Neural progenitor cell (in vitro differentiated cells): ENCODE measurements around the gene HM13. TPM values are rescaled to one million over a fixed set of nuclear protein-coding genes. Genes with fewer than 3 reads are reported as not detected.

Experiments used
- DNase-seq: peaks from one replicate; pipeline ENCODE4 v3.0.0-alpha.2; 2016; ENCODE audit warnings: low spot score
- H2AFZ ChIP-seq: fragments of 200-600 bp; sonication (generic); replicated peaks from 2 replicates; pipeline ENCODE4 v1.6.1; 2016; ENCODE audit warnings: antibody characterized with exemption
- H3F3A ChIP-seq: fragments of 200-600 bp; sonication (generic); 2 replicates; pipeline ENCODE4 v1.6.1; 2016; ENCODE audit warnings: antibody characterized with exemption, low read depth
- H3K27ac ChIP-seq: fragments of 200-600 bp; sonication (generic); 2 replicates; pipeline ENCODE4 v1.5.1; 2016; ENCODE audit warnings: mild to moderate bottlenecking
- H3K27me3 ChIP-seq: fragments of 200-600 bp; sonication (generic); 2 replicates; pipeline ENCODE4 v1.6.1; 2016; ENCODE audit warnings: mild to moderate bottlenecking, moderate library complexity
- H3K36me3 ChIP-seq: fragments of 200-600 bp; sonication (generic); 2 replicates; pipeline ENCODE4 v1.5.1; 2016
- H3K4me1 ChIP-seq: fragments of 200-600 bp; sonication (generic); 2 replicates; pipeline ENCODE4 v1.6.1; 2016; ENCODE audit warnings: mixed run types
- H3K4me2 ChIP-seq: fragments of 200-600 bp; sonication (generic); 2 replicates; pipeline ENCODE4 v1.6.1; 2016
- H3K4me3 ChIP-seq: fragments of 200-600 bp; sonication (generic); 2 replicates; pipeline ENCODE4 v1.5.1; 2016
- H3K79me2 ChIP-seq: fragments of 200-600 bp; sonication (generic); 2 replicates; pipeline ENCODE4 v1.6.1; 2016; ENCODE audit warnings: low read depth
- H3K9ac ChIP-seq: fragments of 200-600 bp; sonication (generic); 2 replicates; pipeline ENCODE4 v1.6.1; 2016
- H3K9me3 ChIP-seq: fragments of 200-600 bp; sonication (generic); 2 replicates; pipeline ENCODE4 v1.5.1; 2016; ENCODE audit warnings: low read depth
- H4K20me1 ChIP-seq: fragments of 200-600 bp; sonication (generic); 2 replicates; pipeline ENCODE4 v1.6.1; 2016; ENCODE audit warnings: low read depth
- H3K27ac Mint-ChIP-seq: 3 replicates; pipeline ENCODE4 v1.8.0; 2021; ENCODE audit warnings: mixed read lengths
- H3K27me3 Mint-ChIP-seq: 2 replicates; pipeline ENCODE4 v1.8.0; 2022; ENCODE audit warnings: low read depth, mild to moderate bottlenecking, inconsistent platforms, moderate library complexity, mixed read lengths; ENCODE audit not compliant: insufficient read depth
- H3K36me3 Mint-ChIP-seq: 3 replicates; pipeline ENCODE4 v1.8.0; 2021; ENCODE audit warnings: mixed read lengths
- H3K4me1 Mint-ChIP-seq: 3 replicates; pipeline ENCODE4 v1.8.0; 2021; ENCODE audit warnings: mixed read lengths
- H3K4me3 Mint-ChIP-seq: 3 replicates; pipeline ENCODE4 v1.8.0; 2021; ENCODE audit warnings: mild to moderate bottlenecking, moderate library complexity, mixed read lengths
- H3K9me3 Mint-ChIP-seq: 3 replicates; pipeline ENCODE4 v1.8.0; 2020; ENCODE audit warnings: mixed read lengths
- CTCF ChIP-seq: fragments of 200-600 bp; sonication (generic); IDR thresholded peaks from 2 replicates; pipeline ENCODE4 v1.5.1; 2017; ENCODE audit warnings: antibody characterized with exemption, mild to moderate bottlenecking
- EZH2 ChIP-seq: fragments of 200-600 bp; sonication (generic); IDR thresholded peaks from 2 replicates; pipeline ENCODE4 v1.6.1; 2017; ENCODE audit warnings: antibody characterized with exemption, mild to moderate bottlenecking, moderate library complexity
- EZH2phosphoT487 ChIP-seq: fragments of 200-600 bp; sonication (generic); IDR thresholded peaks from 2 replicates; pipeline ENCODE4 v1.6.1; 2017; ENCODE audit warnings: antibody characterized with exemption
- total RNA-seq: library from RNA; depleted of rRNA; stranded (reverse); fragments of >200 nt; gene quantifications from 2 replicates; pipeline ENCODE4 v1.2.3, GENCODE V29; 2015; ENCODE audit warnings: low replicate concordance

Gene HM13
- total RNA-seq, 1 donor from 2014 or later: 46.2 TPM

GRCh38 chr20:31551163-31552081 is 37.2 kb downstream of the HM13 start:
- Histone ChIP-seq H2AFZ (no peak overlapping the region), H3K27me3 (no peaks in the 10 kb centered on the region), H3K4me3 (no peak overlapping the region), H3F3A (peaks cover 9% of the 10 kb centered on the region), H3K27ac (no peak overlapping the region), H3K79me2 (peaks cover 19% of the 10 kb centered on the region), H3K9me3 (no peaks in the 10 kb centered on the region), H4K20me1 (no peaks in the 10 kb centered on the region), H3K4me2 (no peak overlapping the region), H3K36me3 (no peaks in the 10 kb centered on the region), H3K9ac (no peak overlapping the region), H3K4me1 (no peaks in the 10 kb centered on the region)
- Mint-ChIP-seq H3K36me3 (peaks cover 27% of the 10 kb centered on the region), H3K9me3 (no peaks in the 10 kb centered on the region), H3K27me3 (peaks cover 11% of the 10 kb centered on the region), H3K27ac (no peak overlapping the region), H3K4me1 (peaks cover 11% of the 10 kb centered on the region), H3K4me3 (no peak overlapping the region)
- no peak for TF ChIP-seq EZH2phosphoT487
- TF ChIP-seq CTCF: no peak
- TF ChIP-seq EZH2: no peak
- no peak for DNase-seq

GRCh38 chr20:31555203-31555775 is 41.0 kb downstream of the HM13 start:
- Mint-ChIP-seq H3K27ac (no peak overlapping the region), H3K36me3 (peaks cover 18% of the 10 kb centered on the region), H3K27me3 (peaks cover 3% of the 10 kb centered on the region), H3K4me1 (peaks cover 6% of the 10 kb centered on the region), H3K4me3 (no peak overlapping the region), H3K9me3 (no peaks in the 10 kb centered on the region)
- no peaks in the 10 kb centered on the region for H3K79me2 ChIP-seq
- no peaks in the 10 kb centered on the region for H4K20me1 ChIP-seq
- H3K27ac ChIP-seq: no peak overlapping the region
- no peaks in the 10 kb centered on the region for H3K4me1 ChIP-seq
- H3K36me3 ChIP-seq: no peaks in the 10 kb centered on the region
- DNase-seq: no peak
- no peaks in the 10 kb centered on the region for H3K27me3 ChIP-seq
- TF ChIP-seq CTCF (no peak), EZH2 (no peak), EZH2phosphoT487 (no peak)
- no peak overlapping the region for H3K4me2 ChIP-seq
- no peak overlapping the region for H3K4me3 ChIP-seq
- H3K9me3 ChIP-seq: no peaks in the 10 kb centered on the region
- peaks cover 14% of the 10 kb centered on the region for H3F3A ChIP-seq
- H2AFZ ChIP-seq: no peak overlapping the region
- H3K9ac ChIP-seq: no peak overlapping the region

GRCh38 chr20:31559704-31560093 is 45.5 kb downstream of the HM13 start:
- H4K20me1 ChIP-seq: no peaks in the 10 kb centered on the region
- peaks cover 30% of the 10 kb centered on the region for H3F3A ChIP-seq
- H3K4me3 Mint-ChIP-seq: no peak overlapping the region
- H3K27me3 Mint-ChIP-seq: no peaks in the 10 kb centered on the region
- H3K27me3 ChIP-seq: no peaks in the 10 kb centered on the region
- TF ChIP-seq EZH2phosphoT487: no peak
- TF ChIP-seq EZH2: no peak
- no peak for TF ChIP-seq CTCF
- no peaks in the 10 kb centered on the region for H3K36me3 ChIP-seq
- no peak overlapping the region for H3K9ac ChIP-seq
- H2AFZ ChIP-seq: no peak overlapping the region
- H3K27ac Mint-ChIP-seq: peak overlapping the region; percentile 4
- no peak overlapping the region for H3K4me3 ChIP-seq
- DNase-seq: no peak
- no peak overlapping the region for H3K27ac ChIP-seq
- no peaks in the 10 kb centered on the region for H3K9me3 ChIP-seq
- H3K79me2 ChIP-seq: no peaks in the 10 kb centered on the region
- H3K36me3 Mint-ChIP-seq: peaks cover 17% of the 10 kb centered on the region
- H3K4me1 ChIP-seq: no peaks in the 10 kb centered on the region
- no peaks in the 10 kb centered on the region for H3K9me3 Mint-ChIP-seq
- H3K4me2 ChIP-seq: no peak overlapping the region
- peaks cover 8% of the 10 kb centered on the region for H3K4me1 Mint-ChIP-seq
